Endometrium (tissue), 2 donors: ENCODE results near the gene BBS5.

Experiments used
- FAIRE-seq: peaks from 2 replicates; lab custom pipeline; 2012; peaks lifted over from hg19 to GRCh38; lab: Jason Lieb, UNC
- donor health status: control.
- donor health status: control.

BBS5 gene

GRCh38 chr2:169546756-169547155, 67.5 kb downstream of the BBS5 start:
- no peak for FAIRE-seq
